Measurements from ENCODE around the gene SCN2B.

SCN2B gene, protein sequence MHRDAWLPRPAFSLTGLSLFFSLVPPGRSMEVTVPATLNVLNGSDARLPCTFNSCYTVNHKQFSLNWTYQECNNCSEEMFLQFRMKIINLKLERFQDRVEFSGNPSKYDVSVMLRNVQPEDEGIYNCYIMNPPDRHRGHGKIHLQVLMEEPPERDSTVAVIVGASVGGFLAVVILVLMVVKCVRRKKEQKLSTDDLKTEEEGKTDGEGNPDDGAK

DNA sequence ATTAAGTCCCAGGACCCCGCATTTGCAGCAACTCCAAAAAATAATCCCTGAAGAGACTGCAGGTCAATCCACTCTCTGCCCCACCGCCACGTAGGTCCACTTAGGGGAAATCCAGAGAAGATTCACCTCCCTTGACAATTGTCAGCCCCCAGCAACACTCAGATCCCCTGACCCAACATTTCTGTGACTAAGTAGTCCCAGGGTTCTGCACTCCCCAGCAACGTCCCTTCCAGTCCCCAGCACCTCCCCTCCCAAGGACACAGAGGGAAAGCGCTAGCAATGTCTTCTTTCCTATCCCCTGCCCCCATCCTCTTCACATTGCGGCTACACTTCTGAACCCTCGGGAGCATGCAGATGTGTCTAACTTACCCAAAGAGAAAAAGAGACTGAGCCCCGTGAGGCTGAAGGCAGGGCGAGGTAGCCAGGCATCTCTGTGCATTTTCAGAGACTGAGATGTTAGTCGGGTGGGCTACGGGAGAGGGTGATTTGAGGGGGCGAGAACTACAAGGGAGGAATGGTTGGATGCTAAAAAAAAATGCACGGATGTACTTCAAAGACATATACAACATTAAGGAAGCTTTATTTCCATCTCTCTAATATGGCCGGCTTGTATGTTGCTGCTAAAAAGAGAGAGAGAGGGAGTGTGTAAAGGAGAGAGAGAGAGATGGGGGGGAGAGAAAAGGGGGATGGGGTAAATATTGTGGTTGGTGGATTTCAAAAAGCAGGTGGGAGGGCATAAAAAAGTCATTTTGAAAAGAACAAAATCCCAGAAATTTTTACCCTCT lies at the start of gene SCN2B:
Gene SCN2B, minus strand, starts transcription at position 647 of the 785 bp plus-strand sequence. Its CDS starts 208 bp downstream, at position 439.
- no peak for TF ChIP-seq ZFX (IDR thresholded peaks at IDR 0.05; ENCODE audit: borderline replicate concordance)
- TF ChIP-seq, protein P1, sequence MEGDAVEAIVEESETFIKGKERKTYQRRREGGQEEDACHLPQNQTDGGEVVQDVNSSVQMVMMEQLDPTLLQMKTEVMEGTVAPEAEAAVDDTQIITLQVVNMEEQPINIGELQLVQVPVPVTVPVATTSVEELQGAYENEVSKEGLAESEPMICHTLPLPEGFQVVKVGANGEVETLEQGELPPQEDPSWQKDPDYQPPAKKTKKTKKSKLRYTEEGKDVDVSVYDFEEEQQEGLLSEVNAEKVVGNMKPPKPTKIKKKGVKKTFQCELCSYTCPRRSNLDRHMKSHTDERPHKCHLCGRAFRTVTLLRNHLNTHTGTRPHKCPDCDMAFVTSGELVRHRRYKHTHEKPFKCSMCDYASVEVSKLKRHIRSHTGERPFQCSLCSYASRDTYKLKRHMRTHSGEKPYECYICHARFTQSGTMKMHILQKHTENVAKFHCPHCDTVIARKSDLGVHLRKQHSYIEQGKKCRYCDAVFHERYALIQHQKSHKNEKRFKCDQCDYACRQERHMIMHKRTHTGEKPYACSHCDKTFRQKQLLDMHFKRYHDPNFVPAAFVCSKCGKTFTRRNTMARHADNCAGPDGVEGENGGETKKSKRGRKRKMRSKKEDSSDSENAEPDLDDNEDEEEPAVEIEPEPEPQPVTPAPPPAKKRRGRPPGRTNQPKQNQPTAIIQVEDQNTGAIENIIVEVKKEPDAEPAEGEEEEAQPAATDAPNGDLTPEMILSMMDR (IDR thresholded peaks at IDR 0.05): no peak
- no peak within 1 kb of the TSS for H3K27ac ChIP-seq

DNA sequence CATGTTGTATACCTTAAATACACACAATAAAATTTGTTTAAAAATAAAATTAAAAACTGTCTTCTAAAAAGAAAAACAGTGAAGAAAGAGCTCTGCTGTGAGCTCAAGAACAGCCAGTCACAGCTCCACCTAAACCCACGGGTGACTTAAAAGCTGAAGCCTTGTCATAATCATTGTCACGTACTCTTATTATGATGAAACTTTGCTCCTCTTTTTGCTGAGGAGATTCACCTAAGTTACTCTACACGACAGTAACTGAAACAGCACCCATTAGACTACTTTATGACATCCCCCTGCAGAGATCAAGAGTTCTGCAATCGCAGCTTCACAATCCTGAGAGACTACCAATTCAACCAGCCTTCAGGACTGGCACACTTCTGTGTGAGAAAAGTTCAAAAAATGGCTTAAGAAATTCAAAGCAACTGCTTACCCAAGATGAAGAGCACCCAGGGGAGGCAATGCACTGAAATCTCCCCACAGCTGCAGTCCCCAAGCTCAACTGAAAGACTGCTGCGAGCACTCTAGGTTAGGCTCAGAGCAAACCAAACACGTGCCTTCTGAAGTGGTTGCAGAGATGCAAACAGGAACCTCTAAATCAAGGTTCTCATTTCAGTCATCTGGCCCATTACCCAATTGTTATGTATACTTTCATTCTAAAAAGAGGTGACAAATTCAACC lies 48.2 kb upstream of the SCN2B start, which contains the start of gene JAML:
Gene JAML, minus strand, starts transcription at position 501 of the 678 bp plus-strand sequence. CDS start 10,145 bp downstream, outside the sequence.
- TF ChIP-seq ZFX (IDR thresholded peaks at IDR 0.05; ENCODE audit: borderline replicate concordance): no peak
- TF ChIP-seq, protein P1 (IDR thresholded peaks at IDR 0.05): no peak
- H3K27ac ChIP-seq: no peak within 1 kb of the TSS

DNA sequence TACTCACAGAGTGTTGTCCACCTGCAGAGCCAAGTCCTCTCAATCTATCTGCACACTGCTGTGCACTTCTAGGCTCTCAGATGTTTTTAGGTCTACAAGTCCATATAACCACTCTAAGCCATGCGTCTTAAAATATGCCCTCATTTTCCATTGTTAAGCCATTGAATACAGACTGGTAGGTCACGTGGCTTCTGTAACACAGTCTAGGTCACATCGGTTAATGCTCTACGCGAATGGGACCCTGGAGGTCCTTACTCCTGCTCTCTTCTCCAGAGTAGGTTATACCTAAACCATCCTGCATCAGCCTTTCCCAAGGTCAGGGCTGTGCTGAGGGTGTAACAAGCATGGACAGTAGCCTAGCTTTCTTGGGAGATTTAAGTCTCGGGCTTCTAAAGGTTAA lies 47.6 kb upstream of the SCN2B start:
- no peak overlapping the region for H3K27ac ChIP-seq
- TF ChIP-seq, protein P1 (IDR thresholded peaks at IDR 0.05): no peak
- TF ChIP-seq ZFX (IDR thresholded peaks at IDR 0.05; ENCODE audit: borderline replicate concordance): no peak

DNA sequence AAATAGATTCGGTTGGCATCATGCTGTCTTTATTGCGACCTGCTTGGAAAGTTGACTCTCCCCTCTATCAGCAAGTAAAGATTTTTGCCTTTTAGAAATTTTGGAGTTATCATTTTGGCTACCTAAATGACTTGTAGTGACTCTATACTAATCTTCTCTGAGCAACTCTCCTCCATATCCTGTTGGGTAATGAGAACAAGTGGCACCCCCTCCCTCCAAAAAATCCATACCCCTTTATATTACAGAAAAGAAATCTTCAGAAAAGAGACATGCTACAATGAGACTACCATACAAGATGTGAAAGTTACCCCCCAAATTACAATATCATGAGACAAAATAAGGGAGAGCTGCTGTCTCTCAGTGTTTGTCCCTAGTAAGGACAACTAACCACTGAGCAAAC lies 47.1 kb upstream of the SCN2B start:
- no peak for TF ChIP-seq ZFX (IDR thresholded peaks at IDR 0.05; ENCODE audit: borderline replicate concordance)
- TF ChIP-seq, protein P1 (IDR thresholded peaks at IDR 0.05): no peak
- H3K27ac ChIP-seq: no peak overlapping the region

DNA sequence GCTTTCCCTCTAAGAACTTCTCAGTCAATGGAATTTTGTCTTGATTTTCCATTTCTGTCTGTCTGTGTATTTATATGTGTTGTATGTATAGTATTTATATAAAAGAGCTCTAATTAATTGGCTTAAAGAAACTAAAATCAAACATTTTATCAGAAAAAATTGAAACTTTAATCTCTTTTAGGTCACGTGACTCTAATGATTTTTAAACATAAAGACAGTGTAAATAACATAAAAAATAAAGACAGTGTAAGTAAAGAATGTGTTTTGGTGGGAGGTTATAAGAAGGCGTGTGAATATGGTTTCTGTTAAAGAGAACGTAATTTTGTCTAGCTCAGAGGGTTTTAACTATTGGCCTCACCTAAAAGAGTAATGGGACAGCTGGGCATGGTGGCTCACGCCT lies 46.0 kb upstream of the SCN2B start:
- no peak for TF ChIP-seq ZFX (IDR thresholded peaks at IDR 0.05; ENCODE audit: borderline replicate concordance)
- TF ChIP-seq, protein P1 (IDR thresholded peaks at IDR 0.05): no peak
- no peak overlapping the region for H3K27ac ChIP-seq

DNA sequence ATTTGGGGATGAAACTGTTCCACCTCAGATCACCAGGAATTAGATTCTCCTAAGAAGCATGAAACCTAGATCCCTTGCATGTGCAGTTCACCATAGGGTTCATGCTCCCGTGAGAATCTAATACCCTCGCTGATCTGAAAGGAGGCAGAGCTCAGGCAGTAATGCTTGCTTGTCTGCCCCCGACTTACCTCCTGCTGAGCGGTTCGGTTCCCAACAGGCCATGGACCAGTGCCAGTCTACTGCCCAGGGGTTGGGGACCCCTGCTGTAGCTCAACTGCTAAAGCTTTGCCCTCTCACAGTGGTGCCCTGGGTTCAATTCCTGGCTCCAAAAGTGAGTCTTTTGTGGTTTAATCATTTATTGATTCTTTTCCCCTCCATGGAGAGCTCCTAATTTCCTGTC lies 45.0 kb upstream of the SCN2B start:
- TF ChIP-seq, protein P1 (IDR thresholded peaks at IDR 0.05): no peak
- no peak for TF ChIP-seq ZFX (IDR thresholded peaks at IDR 0.05; ENCODE audit: borderline replicate concordance)
- H3K27ac ChIP-seq: no peak overlapping the region

Measured in 22Rv1 (cell line).